CD4-positive, alpha-beta T cell treated with Interleukin-12 subunit alpha and Interleukin-12 subunit beta, for 1 hour (primary cell): ENCODE measurements around the gene MAPRE2.

Source experiments
- DNase-seq: peaks from one replicate; pipeline ENCODE4 v3.0.0-alpha.2; 2020

The MAPRE2 gene

GRCh38 chr18:35040988-35041814, at the start of gene MAPRE2:
MAPRE2 (plus strand) TSS chr18:35041413; CDS start chr18:35041540, 127 bp downstream.
- DNase-seq: peak; percentile 99

DNA sequence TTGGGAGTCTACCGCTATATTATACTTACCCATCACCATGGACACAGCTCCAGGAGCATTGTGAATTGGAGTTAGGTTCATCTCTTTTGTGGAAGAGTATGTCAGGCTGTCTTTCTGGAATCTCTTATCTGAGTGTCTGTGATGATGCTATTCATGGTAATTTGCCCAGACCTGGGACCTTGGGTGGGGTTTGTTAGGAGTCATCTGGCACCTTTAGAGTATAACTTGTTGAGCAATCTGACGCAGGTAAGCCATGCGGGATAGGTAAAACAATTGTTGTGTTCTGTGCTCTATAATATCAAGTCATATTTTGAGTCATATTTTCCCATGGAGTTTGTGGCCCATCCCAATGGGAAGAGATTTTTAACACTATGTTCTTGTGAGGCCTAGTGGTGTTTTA, 49.7 kb upstream of the MAPRE2 start:
- no peak for DNase-seq

DNA sequence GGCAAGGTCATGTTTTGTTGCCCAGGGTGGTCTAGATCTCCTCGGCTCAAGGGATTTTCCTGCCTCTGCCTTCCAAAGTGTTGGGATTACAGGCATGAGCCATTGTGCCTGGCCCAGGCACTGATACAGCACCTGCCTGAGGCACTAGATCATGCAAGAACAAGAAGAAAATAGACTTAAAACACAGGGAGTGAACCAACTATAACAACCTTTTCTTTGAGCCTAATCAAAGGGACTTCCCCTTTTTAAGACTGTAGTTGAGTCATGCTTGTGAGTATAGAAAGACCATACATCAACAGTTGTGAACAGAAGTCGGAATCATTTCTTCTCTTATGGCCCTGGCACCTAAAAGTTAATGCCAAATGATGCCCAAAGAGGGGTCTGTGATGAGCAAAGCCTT, 47.9 kb upstream of the MAPRE2 start:
- DNase-seq: no peak

- no peak for DNase-seq
Measured at GRCh38 chr18:34995746-34996145, 45.5 kb upstream of the MAPRE2 start.

DNA sequence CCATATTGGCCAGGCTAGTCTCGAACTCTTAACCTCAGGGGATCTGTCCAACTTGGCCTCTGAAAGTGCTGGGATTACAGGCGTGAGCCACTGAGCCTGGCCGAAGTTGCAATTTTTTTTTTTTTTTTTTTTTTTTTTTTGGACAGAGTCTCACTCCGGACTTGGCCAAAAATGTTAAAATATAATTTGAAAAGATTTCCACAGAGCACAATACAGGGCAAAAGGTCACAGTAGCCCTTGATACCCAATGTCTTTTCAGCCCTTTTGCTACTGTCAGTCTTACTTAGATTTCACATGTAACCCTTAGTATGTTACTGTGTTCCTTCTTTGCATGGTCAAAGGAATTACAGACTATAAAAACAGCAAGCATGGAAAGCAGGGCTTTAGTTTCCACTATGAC, 42.6 kb upstream of the MAPRE2 start:
- no peak for DNase-seq

GRCh38 chr18:34999756-35000289, 41.4 kb upstream of the MAPRE2 start:
- no peak for DNase-seq

DNA sequence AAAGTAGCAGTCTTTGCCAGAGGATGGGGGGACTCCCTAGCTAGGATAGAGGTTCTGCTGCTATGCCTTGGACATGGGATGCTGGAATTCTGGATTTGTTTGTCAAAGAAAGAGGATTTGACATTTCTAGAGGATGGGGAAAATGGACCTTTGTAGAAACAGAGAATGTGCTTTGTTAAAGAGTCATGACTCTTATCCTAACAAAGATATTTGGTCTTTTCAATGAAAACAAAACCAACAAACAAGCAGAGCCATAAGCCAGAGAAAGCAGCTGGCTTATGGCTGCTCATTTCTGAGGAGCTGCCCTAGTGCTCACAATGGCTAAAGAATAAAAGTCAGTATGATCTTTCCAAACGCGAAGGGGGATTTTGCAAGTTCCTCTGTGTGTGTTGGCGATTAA, 40.8 kb upstream of the MAPRE2 start:
- no peak for DNase-seq

GRCh38 chr18:35002120-35002519, 39.1 kb upstream of the MAPRE2 start:
- no peak for DNase-seq

GRCh38 chr18:35005963-35006577, 35.1 kb upstream of the MAPRE2 start:
- DNase-seq: peak; percentile 71

GRCh38 chr18:35010156-35010555, 31.1 kb upstream of the MAPRE2 start:
- DNase-seq: no peak

- no peak for DNase-seq
Measured at GRCh38 chr18:35010993-35011392, 30.2 kb upstream of the MAPRE2 start.

- no peak for DNase-seq
Measured at GRCh38 chr18:35019933-35020332, 21.3 kb upstream of the MAPRE2 start.

DNA sequence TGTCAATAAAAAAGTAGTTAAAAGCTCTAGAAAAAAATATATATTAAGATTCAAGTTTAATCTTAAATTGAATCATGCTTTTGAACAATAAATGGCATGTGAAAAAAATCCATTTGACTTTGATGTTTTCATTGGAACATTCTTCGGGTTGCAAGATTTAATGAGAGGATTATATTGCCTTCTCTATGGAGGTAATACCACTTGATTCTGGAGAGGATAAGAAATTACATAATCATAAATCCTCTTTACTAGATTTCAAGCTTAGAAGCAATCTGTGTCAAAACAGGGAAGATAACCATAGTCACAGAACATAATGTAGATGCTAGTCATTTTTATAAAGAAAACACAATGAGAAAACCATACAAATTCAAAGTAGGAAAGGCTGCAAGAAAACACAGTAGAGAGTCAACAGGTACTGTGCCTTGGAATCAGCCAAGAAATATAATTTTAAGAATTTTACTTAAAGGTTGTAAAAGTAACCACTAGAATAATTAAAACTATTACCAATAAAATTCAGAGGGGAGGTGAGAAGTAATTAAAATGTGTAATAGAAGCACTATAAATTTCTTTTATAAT, 18.7 kb upstream of the MAPRE2 start:
- no peak for DNase-seq

GRCh38 chr18:35024196-35024595, 17.0 kb upstream of the MAPRE2 start:
- no peak for DNase-seq

GRCh38 chr18:35024965-35025364, 16.2 kb upstream of the MAPRE2 start:
- no peak for DNase-seq

DNA sequence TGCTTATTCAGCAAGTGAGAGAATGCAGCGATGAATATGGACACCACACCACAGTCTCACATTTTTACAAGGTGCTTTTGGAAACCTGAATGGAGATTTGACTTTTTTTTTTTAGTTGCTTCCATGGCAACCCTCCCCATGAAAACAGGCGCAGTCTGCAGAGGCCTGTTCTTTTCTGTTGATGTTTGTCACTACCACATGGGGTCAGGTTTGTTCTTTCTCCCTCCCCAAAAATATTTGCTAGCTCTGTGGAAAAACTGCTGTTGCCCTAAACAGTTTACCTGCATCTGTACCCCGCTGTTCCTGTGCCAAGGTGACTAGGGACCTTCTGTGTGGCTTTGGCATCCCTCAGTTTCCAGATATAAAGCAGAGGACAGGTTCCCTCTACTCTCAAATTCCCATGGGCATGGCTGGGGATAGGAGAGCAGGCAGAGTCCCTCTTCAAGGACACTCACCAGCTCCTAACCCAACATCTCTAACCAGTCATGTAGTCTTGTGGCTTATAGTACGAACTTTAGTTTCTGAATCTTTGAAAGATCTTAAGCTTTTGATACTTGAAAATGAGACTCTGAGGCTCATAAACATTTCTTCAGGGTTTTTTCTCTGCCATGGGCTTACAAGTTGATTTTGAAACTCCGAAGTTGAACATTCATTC, 14.7 kb upstream of the MAPRE2 start:
- DNase-seq: peak; percentile 61

DNA sequence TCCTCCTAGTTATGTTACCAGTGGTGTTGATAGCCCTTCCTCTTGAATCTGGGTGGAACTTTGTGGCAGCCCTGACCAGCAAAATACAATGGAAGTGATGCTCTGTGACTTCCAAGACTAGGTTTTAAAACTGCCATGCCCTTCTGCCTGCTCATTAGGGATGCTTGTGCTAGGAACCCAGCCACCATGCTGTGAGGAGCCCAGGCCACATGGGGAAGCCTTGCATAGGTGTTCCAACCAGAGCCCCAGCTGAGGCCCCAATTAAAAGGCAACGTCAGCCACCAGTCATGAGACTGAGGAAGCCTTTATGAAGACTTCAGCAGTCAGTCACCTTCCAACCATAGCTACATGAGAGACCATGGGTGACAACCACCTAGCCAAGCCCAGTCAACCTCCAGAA, 14.0 kb upstream of the MAPRE2 start:
- no peak for DNase-seq

GRCh38 chr18:35028536-35028935, 12.7 kb upstream of the MAPRE2 start:
- DNase-seq: no peak

GRCh38 chr18:35029103-35029502, 12.1 kb upstream of the MAPRE2 start:
- no peak for DNase-seq

- peak; percentile 59 for DNase-seq
Measured at GRCh38 chr18:35029770-35030169, 11.4 kb upstream of the MAPRE2 start.

- peak; percentile 56 for DNase-seq
Measured at GRCh38 chr18:35030277-35030989, 10.8 kb upstream of the MAPRE2 start.

- no peak for DNase-seq
Measured at GRCh38 chr18:35032113-35032512, 9.1 kb upstream of the MAPRE2 start.

DNA sequence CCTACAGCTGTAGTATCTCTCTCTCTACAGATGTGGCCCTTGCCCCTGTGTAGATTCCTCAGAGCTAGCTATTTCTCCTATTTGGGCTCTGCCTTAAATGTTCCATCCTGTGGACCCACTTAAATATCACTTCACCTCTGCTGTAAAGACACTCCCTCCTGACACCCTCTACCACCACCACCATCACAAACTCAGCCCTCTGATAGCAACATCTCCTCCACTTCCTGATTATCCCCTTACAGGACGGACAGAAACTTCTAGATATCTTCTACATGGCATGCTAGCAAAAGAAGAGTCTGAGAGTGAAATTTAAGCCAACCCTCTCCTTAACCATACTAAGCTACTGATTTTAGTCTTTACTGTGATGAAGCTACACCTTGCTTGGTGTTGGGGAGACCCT, 3.2 kb upstream of the MAPRE2 start:
- DNase-seq: no peak
